Neural progenitor cell (in vitro differentiated cells): Measurements from ENCODE around the gene CARS2. TPM values are rescaled to one million over a fixed set of nuclear protein-coding genes. Genes with fewer than 3 reads are reported as not detected.
A peak's percentile ranks its signal among the peaks of the same experiment; 100 is the strongest.

Experiments
- DNase-seq: peaks from one replicate; pipeline ENCODE4 v3.0.0-alpha.2; 2016; ENCODE audit warnings: low spot score
- H2AFZ ChIP-seq: fragments of 200-600 bp; sonication (generic); replicated peaks from 2 replicates; pipeline ENCODE4 v1.6.1; 2016; ENCODE audit warnings: antibody characterized with exemption
- H3F3A ChIP-seq: fragments of 200-600 bp; sonication (generic); 2 replicates; pipeline ENCODE4 v1.6.1; 2016; ENCODE audit warnings: antibody characterized with exemption, low read depth
- H3K27ac ChIP-seq: fragments of 200-600 bp; sonication (generic); 2 replicates; pipeline ENCODE4 v1.5.1; 2016; ENCODE audit warnings: mild to moderate bottlenecking
- H3K27me3 ChIP-seq: fragments of 200-600 bp; sonication (generic); 2 replicates; pipeline ENCODE4 v1.6.1; 2016; ENCODE audit warnings: mild to moderate bottlenecking, moderate library complexity
- H3K36me3 ChIP-seq: fragments of 200-600 bp; sonication (generic); 2 replicates; pipeline ENCODE4 v1.5.1; 2016
- H3K4me1 ChIP-seq: fragments of 200-600 bp; sonication (generic); 2 replicates; pipeline ENCODE4 v1.6.1; 2016; ENCODE audit warnings: mixed run types
- H3K4me2 ChIP-seq: fragments of 200-600 bp; sonication (generic); 2 replicates; pipeline ENCODE4 v1.6.1; 2016
- H3K4me3 ChIP-seq: fragments of 200-600 bp; sonication (generic); 2 replicates; pipeline ENCODE4 v1.5.1; 2016
- H3K79me2 ChIP-seq: fragments of 200-600 bp; sonication (generic); 2 replicates; pipeline ENCODE4 v1.6.1; 2016; ENCODE audit warnings: low read depth
- H3K9ac ChIP-seq: fragments of 200-600 bp; sonication (generic); 2 replicates; pipeline ENCODE4 v1.6.1; 2016
- H3K9me3 ChIP-seq: fragments of 200-600 bp; sonication (generic); 2 replicates; pipeline ENCODE4 v1.5.1; 2016; ENCODE audit warnings: low read depth
- H4K20me1 ChIP-seq: fragments of 200-600 bp; sonication (generic); 2 replicates; pipeline ENCODE4 v1.6.1; 2016; ENCODE audit warnings: low read depth
- H3K27ac Mint-ChIP-seq: 3 replicates; pipeline ENCODE4 v1.8.0; 2021; ENCODE audit warnings: mixed read lengths
- H3K27me3 Mint-ChIP-seq: 2 replicates; pipeline ENCODE4 v1.8.0; 2022; ENCODE audit warnings: low read depth, mild to moderate bottlenecking, inconsistent platforms, moderate library complexity, mixed read lengths; ENCODE audit not compliant: insufficient read depth
- H3K36me3 Mint-ChIP-seq: 3 replicates; pipeline ENCODE4 v1.8.0; 2021; ENCODE audit warnings: mixed read lengths
- H3K4me1 Mint-ChIP-seq: 3 replicates; pipeline ENCODE4 v1.8.0; 2021; ENCODE audit warnings: mixed read lengths
- H3K4me3 Mint-ChIP-seq: 3 replicates; pipeline ENCODE4 v1.8.0; 2021; ENCODE audit warnings: mild to moderate bottlenecking, moderate library complexity, mixed read lengths
- H3K9me3 Mint-ChIP-seq: 3 replicates; pipeline ENCODE4 v1.8.0; 2020; ENCODE audit warnings: mixed read lengths
- CTCF ChIP-seq: fragments of 200-600 bp; sonication (generic); IDR thresholded peaks from 2 replicates; pipeline ENCODE4 v1.5.1; 2017; ENCODE audit warnings: antibody characterized with exemption, mild to moderate bottlenecking
- EZH2 ChIP-seq: fragments of 200-600 bp; sonication (generic); IDR thresholded peaks from 2 replicates; pipeline ENCODE4 v1.6.1; 2017; ENCODE audit warnings: antibody characterized with exemption, mild to moderate bottlenecking, moderate library complexity
- EZH2phosphoT487 ChIP-seq: fragments of 200-600 bp; sonication (generic); IDR thresholded peaks from 2 replicates; pipeline ENCODE4 v1.6.1; 2017; ENCODE audit warnings: antibody characterized with exemption
- total RNA-seq: library from RNA; depleted of rRNA; stranded (reverse); fragments of >200 nt; gene quantifications from 2 replicates; pipeline ENCODE4 v1.2.3, GENCODE V29; 2015; ENCODE audit warnings: low replicate concordance

Gene CARS2
- total RNA-seq, 1 donor from 2014 or later = 50.0 TPM

- H3K36me3 Mint-ChIP-seq = peaks cover 71% of the 10 kb centered on the region
- peaks cover 8% of the 10 kb centered on the region for H3K9me3 ChIP-seq
- H3K9me3 Mint-ChIP-seq = peaks cover 28% of the 10 kb centered on the region
- H3K79me2 ChIP-seq = no peaks in the 10 kb centered on the region
- no peak overlapping the region for H3K4me3 ChIP-seq
- H4K20me1 ChIP-seq = no peaks in the 10 kb centered on the region
- H3F3A ChIP-seq = no peaks in the 10 kb centered on the region
- peaks cover 2% of the 10 kb centered on the region for H3K27me3 Mint-ChIP-seq
- peak overlapping the region; percentile 50 for H3K27ac Mint-ChIP-seq
- H3K27me3 ChIP-seq = no peaks in the 10 kb centered on the region
- H3K27ac ChIP-seq = no peak overlapping the region
- no peaks in the 10 kb centered on the region for H3K4me1 ChIP-seq
- H3K4me2 ChIP-seq = no peak overlapping the region
- DNase-seq = no peak
- no peak overlapping the region for H2AFZ ChIP-seq
- TF ChIP-seq CTCF (no peak), EZH2phosphoT487 (no peak), EZH2 (no peak)
- H3K4me1 Mint-ChIP-seq = no peaks in the 10 kb centered on the region
- no peak overlapping the region for H3K9ac ChIP-seq
- H3K36me3 ChIP-seq = peaks cover 24% of the 10 kb centered on the region
- no peak overlapping the region for H3K4me3 Mint-ChIP-seq
Observed at GRCh38 chr13:110664673-110665072, 41.2 kb downstream of the CARS2 start.

DNA sequence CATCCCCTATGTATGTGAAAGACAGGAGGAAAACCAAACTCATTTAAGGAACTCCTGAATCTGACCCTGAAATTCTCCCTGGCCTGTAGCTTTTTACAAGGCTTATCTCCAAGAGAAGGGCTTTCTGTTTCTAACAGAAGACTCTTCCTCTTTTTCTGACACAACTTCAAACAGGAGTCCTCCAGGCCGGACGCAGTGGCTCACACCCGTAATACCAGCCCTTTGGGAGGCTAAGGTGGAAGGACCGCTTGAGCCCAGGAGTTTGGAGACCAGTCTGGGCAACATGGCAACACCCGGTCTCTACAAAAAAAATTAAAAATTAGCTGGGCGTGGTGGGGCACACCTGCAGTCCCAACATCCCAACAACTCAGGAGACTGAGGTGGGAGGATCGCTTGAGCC is 41.9 kb downstream of the CARS2 start:
- H4K20me1 ChIP-seq = no peaks in the 10 kb centered on the region
- peaks cover 8% of the 10 kb centered on the region for H3K9me3 ChIP-seq
- no peaks in the 10 kb centered on the region for H3K27me3 ChIP-seq
- H3F3A ChIP-seq = no peaks in the 10 kb centered on the region
- H3K4me3 ChIP-seq = no peak overlapping the region
- no peak overlapping the region for H3K27ac ChIP-seq
- no peak for TF ChIP-seq EZH2
- TF ChIP-seq EZH2phosphoT487 = no peak
- no peak for TF ChIP-seq CTCF
- Mint-ChIP-seq H3K9me3 (peaks cover 29% of the 10 kb centered on the region), H3K4me1 (no peaks in the 10 kb centered on the region), H3K36me3 (peaks cover 73% of the 10 kb centered on the region), H3K27ac (no peak overlapping the region), H3K27me3 (peaks cover 2% of the 10 kb centered on the region), H3K4me3 (no peak overlapping the region)
- no peak overlapping the region for H3K4me2 ChIP-seq
- no peaks in the 10 kb centered on the region for H3K4me1 ChIP-seq
- no peak overlapping the region for H3K9ac ChIP-seq
- peaks cover 27% of the 10 kb centered on the region for H3K36me3 ChIP-seq
- H3K79me2 ChIP-seq = no peaks in the 10 kb centered on the region
- no peak overlapping the region for H2AFZ ChIP-seq
- DNase-seq = no peak

- peaks cover 30% of the 10 kb centered on the region for H3K9me3 Mint-ChIP-seq
- no peak for DNase-seq
- Histone ChIP-seq H3K4me2 (no peak overlapping the region), H3F3A (no peaks in the 10 kb centered on the region), H4K20me1 (no peaks in the 10 kb centered on the region), H3K4me3 (no peak overlapping the region), H3K27me3 (no peaks in the 10 kb centered on the region), H3K27ac (no peak overlapping the region), H3K36me3 (peaks cover 27% of the 10 kb centered on the region), H3K9me3 (peaks cover 8% of the 10 kb centered on the region), H3K9ac (no peak overlapping the region), H3K4me1 (no peaks in the 10 kb centered on the region), H3K79me2 (no peaks in the 10 kb centered on the region), H2AFZ (no peak overlapping the region)
- no peak overlapping the region for H3K27ac Mint-ChIP-seq
- peaks cover 72% of the 10 kb centered on the region for H3K36me3 Mint-ChIP-seq
- peaks cover 2% of the 10 kb centered on the region for H3K27me3 Mint-ChIP-seq
- H3K4me3 Mint-ChIP-seq = no peak overlapping the region
- TF ChIP-seq EZH2 (no peak), EZH2phosphoT487 (no peak), CTCF (no peak)
- H3K4me1 Mint-ChIP-seq = no peaks in the 10 kb centered on the region
Observed at GRCh38 chr13:110663491-110663890, 42.4 kb downstream of the CARS2 start.
